Stimulated activated CD4-positive, alpha-beta T cell treated with anti-CD3 and anti-CD28 coated beads, Interleukin-4, amount 100 ng/mL, for 48 hours (primary cell): ENCODE measurements around the gene AGTPBP1.

ENCODE experiments used
- DNase-seq, 2 donors: peaks; one replicate each; pipeline ENCODE4 v3.0.0-alpha.2; 2020; ENCODE audit warnings: low read depth in 2 of 2

The AGTPBP1 gene

DNA sequence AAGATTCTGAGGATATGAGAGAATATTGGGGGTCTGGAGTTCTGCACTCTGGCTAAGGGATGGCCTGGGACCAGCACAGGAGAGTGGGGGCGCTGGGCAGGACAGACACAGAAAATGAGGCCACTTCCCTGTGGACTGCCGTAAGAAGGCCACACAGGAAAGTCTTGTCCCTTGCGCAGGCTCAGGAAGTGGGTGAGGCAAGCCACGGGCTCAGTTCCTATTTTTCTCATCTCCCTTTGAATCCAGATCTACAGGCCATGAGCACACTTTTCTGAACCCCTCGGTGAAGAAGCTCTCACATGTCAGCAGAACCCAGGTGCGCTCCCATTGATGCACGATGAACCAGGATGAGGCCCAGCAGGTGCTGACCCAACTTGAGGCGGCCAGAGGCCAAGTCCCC is 207.4 kb downstream of the AGTPBP1 start:
- no peak for DNase-seq

DNA sequence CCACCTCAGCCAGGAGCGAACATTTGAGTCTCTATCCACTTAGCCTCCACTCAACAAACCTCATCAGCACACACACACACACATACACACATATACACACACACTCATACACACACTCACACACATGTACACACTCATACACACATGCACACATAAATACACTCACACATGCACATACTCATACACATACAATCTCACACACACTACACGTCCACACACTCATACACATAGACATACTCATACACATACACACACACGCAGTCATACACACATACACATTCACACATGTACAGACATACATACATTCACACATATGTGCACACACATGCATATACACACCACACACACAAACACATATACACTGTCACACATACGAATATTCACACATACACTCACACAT is 208.2 kb downstream of the AGTPBP1 start:
- DNase-seq: no peak

DNA sequence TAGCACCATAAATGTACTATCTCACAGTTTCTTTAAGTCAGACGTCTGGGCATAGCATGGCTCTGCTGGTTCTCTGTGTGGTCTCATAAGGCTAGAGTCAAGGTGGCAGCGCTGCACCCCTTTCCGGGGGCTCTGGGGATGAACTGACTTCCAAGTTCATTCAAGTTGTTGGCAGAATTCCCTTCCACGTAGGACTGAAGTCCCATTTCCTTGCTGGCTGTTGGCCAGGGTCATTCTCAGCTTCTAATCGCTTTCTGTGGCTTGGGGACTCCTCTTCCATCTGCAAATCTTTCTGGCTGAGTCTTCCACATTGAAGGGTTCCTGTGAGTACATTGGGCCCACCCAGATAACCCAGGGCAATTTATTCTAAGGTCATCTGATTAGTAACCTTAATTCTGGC is 211.0 kb downstream of the AGTPBP1 start:
- no peak for DNase-seq

DNA sequence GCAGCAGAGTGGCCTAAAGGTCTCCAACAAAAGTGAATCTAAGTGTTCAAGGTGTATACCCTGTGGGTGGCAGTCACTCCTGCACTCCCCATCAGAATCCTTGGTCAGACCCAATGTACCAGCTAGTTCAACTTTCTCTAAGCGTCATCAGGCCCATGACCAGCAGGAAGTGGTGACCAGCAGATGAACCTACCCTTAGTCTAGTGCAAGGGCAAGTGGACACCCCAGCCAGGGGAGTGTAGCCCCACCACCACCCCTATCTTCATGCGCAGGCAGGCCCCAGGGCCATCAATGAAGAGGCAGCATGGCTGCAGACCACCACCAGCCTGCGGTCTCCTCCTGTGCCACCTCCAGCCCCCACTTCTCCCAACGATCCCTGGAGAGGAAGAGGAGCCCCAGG is 213.1 kb downstream of the AGTPBP1 start:
- DNase-seq: no peak

DNA sequence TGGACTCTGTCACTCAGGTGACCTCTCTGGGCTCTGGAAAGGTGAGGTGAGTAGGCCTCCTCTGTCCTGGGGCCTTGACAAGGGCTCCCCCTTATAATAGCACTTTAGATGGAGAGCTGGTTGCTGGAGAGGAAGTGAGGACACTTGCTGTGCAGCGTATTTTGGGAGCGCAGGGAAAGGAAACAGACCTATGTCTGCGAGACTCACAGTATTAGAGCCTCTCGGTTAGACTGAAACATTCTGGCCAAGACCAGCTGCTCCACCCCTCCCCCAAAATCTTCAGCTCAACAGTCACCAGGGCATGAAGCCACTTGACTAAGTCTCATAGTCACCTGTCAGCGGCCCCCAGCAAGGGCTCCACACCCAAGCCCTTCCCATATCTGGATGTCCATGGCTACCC is 213.6 kb downstream of the AGTPBP1 start:
- no peak for DNase-seq

DNA sequence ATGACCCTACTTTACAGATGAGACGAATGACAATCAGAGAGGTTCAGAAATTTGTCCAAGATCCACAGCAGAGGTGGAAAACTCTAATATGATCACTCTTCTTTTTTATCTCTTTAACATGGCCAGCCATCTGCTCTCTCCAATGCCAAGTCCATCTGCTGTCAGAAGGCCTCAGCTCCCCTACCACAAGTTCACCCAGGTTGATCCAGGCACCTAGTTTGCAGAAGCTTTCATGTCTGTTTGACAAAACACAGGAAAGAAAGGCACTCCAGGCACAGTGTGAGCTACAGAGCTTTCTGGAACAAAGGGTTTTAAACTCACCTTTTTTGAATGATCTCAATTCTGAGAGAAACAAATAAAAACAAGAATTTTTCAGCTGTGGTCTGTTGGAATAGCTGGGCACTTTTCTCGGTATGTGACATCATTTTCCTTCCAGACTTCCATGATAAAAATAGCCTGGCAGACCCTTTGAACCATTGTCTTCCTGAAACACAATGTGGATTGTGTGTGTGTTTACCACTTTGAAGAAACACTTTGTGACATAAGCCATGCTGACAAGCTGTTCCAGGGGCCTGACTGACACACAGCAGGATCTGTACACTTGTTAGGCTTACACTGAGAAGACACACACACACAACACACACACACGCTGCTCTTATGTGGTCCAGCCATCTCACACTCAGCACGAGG is 214.3 kb downstream of the AGTPBP1 start:
- no peak for DNase-seq

DNA sequence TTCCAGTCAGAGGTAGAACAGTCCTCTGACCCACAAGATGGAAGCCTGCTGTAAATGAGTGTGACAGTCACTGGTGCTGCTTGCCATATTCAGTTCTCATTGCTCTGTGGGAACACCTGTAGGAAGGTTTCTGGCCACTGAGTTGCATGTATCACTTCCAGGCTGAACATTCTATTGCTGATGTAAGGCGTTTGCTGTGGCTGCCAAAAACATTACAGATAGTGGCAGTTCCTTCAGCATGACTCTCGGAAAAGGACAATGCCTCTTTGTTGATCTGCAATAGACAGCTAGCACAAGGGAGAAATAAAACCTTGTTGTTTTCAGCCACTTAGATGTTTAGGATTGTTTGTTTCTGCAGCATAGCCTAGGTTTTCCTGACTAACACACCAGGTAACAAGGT is 217.2 kb downstream of the AGTPBP1 start:
- no peak for DNase-seq

DNA sequence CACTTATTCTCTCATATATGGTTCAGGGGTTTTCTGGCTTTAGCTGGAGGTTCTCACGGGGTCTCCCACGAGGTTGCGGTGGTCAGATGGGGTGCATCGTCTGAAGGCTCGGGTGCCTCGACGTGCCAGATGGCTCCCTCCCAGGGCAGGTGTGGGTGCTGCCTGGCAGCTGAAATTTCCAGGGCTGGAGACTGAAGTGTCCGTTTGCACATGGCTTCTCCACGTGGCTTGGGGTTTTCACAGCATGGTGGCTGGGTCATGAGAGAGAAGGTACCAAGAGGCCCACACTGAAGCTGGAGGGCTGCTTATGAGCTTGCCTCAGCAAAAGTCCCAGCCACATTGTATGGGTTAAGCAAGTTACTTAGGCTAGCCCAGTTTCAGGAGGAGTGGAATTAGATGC is 218.6 kb downstream of the AGTPBP1 start:
- DNase-seq: no peak

DNA sequence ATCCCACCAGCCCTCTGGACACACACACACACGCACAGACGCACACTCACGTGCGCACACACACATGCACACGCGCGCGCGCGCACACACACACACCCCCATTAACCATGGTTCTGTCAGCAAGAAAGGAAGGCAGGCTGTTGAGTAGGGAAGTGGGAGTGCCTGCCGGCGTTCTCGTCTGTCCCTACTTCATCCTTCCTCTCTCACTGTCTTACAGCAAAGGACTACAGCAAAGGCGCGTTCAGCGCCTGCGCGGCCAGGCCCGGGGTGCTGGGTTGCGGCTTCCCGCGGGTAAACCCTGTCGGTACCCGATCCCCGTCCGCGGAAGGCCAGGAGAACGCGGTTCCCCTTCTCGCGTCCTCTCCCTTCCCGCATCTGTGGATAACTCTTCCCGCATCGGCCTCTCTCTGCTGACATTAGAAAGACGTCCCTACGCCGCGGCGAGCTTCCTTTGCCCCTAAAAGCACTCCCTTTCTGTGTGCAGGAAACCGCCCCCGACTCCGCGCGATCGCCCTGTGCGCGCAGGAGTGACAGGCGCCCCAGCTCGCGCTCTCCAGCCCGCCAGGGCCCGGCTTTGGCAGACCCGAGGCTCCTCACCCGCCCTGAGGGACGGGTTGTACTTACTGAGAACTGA is 219.2 kb downstream of the AGTPBP1 start:
- peak; percentile 21 to 26 for DNase-seq

DNA sequence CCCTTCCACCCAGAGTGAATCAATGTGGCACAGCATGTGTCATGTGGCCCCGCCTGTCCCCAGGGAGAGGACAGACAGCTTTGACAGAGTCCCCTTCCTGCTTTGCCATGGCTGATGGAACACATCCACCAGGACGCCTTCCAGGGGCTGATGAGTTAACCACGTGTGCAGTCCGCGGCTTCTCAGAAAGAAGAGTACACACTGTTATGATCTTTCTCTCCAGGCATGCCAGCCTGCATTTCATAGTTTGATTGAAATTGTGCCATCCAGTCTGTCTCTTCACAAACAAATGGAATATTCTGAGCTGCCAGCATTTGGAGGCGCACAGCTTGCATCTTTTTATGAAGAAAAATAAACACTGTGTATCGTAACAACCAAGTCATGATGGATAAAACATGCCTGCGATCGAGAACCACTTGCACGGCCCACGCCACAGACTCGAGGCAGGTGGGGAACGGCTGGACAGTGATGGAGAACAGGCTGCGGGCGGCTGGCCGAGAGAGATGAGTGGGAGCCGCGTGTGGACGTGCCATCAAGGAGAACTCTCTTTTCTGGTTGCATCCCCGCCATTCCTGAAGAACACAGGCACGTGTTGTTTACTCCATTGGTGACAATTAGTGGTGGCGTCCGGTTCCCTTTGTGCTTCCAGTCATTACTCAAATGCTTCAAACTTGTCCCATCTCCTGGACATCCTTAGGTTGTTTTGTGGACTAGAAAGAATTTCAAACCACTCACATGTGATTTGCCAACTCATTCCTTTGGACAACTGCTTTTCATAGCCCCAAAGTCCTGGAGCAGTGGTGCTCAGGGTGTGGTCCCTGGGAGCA is 220.2 kb downstream of the AGTPBP1 start:
- no peak for DNase-seq

DNA sequence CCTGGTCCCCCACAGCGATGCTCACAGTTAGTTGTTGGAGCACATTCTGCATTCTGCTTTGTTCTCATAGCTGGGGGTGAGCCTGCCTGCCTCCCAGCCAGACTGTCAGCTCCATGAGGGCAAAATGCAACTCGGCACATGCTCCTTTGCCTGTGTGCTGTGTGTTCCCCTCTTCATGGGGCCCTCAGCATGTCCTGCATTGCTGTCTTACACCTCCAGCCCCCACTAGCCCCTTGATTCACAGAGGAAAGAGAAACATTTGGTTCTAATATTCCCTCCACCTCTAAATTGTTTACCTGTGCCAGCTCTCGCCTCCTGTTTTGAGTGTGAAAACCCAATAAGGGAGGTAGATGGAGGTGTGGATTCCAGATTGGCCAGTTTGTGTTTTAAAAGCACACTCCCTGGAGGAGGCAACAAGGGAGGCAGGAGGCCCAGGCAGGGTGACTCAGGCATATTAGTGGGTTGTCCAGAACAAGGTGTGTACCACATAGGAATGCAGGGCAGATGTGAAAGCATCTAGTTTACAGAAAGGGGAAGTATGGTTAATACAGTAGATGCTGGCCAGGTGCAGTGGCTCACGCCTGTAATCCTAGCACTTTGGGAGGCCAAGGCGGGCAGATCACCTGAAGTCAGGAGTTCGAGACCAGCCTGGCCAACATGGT is 224.6 kb downstream of the AGTPBP1 start:
- no peak for DNase-seq

DNA sequence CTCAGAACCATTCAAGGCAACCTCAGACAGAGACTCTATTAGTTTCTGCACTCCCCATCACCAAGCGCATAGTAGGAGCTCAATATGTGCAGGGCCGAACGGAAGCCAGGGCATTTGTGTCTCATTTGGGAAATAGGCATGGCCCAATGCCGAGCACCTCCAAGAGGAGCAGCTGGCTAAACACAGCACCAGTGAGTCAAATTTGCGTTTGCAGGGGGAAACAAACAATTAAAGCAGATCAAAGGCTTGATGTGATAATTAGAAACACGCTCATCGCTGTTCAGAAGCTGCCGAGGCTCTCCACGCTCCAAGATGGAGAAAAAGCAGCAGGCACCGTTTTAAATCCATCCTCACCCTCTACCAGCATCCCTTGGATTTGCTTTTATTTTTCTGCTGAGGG is 225.3 kb downstream of the AGTPBP1 start:
- DNase-seq: no peak

DNA sequence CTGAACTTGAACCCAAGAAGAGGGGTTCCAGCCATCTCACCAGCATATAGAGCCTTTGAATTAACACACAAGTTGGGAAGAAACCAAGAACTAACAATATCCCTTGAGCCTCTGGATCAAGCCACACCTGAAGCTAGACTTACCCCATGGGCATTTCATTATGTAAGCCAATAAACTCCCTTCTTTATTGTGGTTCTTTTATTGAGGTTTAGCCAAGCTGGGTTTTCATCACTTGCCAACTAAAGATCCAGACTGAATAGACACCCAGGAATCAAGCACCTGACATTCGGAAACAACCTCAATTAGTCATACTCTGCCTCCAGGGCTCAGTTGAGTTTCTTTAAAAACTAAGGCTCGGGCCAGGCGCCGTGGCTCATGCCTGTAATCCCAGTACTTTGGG is 226.7 kb downstream of the AGTPBP1 start:
- DNase-seq: no peak

DNA sequence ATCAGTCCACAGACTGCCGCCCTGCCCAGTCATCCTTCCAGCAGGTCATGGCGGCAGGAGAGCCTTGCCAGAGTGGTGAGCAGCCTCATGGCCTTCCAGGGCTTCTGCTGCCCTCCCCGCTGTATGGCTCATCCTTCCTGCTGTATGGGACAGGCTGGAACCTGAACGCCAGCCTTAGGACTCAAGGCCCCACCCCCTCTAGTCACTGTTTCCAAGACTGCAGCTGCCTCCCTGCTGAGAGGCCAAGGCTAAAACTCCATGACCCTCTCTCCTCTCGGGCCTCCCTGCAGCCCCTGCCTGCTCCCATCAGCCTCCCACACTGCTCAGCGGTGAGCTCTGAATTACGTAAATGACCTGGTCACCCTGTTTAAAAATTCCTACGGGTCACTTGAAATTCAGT is 227.5 kb downstream of the AGTPBP1 start:
- no peak for DNase-seq

DNA sequence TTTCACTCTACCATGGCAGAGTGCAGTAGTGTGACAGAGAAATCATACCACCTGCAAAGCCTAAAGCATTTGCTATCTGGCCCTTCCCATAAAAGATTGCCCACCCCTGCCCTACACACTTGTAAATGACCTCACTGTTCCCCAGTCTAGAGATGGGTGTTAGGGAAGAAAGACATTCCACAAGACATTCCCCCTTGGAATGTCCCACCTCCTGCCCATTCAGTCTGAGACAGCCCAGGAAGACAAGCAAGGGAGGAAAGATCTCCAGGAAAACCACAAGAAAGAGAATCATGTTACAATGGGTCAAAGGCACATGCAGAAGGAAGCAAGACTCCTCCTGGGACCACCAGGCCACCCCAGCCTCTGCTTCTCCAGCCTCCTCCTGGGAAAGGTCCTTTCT is 230.0 kb downstream of the AGTPBP1 start:
- DNase-seq: no peak

DNA sequence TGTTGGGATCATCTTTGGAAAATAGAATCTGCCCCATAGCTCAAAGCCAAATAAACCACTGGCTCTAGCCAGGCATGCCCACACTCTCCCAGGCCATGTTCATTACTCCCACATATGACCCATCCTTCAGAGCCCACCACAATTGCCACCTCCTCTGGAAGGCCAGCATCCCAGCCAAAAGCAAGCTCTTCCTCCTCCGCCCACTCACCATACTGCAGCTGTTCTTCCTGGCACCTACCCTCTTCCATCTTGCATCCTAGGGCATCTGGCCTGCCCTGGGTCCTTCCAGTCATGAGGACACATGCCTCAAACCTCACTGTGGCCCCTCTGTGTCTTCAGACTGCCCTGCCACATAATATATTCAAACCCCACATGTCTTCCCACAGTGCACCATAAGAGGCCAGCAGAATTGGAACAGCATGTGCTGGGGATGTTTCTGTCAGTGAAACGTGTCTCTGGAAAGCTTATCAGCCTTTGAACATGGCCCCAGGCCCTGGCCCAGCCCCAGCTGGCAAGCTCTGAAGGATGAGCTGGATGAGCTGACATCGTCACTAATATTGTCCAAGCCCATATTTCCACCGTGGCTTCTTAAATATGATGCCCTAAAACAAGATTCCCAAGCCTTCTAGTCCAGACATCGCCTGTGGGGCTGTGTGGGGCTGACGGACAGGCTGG is 230.8 kb downstream of the AGTPBP1 start:
- no peak for DNase-seq

DNA sequence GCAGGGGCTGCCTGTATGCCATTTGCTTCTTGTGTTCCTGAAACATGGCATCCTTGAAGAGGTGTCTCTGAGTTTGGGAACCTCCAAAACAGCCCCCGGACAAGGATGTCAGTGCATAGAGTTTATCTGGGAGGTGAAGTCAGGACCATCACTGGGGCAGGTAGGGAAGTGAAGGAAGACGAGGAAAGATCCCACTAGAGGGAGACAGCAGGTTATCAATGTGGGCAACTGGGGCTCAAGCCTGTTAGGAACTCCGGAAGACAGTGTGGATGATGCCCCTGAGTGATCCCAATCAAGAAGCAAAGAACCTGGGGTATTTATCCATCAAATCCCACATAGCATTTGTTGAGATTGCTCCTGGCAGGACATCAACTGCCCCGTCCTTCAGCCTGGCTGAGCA is 233.1 kb downstream of the AGTPBP1 start:
- DNase-seq: no peak

DNA sequence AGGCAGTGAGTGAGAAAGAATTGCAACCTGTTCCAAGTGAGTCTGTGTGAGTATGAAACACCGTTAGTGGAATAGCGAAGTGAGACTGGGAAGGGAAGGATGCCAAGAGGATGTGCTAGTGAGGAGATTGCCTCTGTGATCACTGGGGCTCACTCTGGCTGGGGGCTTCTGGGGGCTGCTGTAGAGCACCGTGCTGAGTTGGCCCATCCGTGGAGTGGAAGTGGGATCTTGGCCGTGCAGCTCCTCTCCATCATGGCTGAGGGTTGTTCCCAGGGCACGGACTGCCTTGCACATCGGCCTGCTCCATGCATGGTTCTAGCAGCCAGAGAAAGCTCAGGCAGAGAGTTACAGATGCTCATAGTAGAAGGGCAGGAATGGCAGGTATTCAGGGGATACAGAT is 236.1 kb downstream of the AGTPBP1 start:
- DNase-seq: no peak

DNA sequence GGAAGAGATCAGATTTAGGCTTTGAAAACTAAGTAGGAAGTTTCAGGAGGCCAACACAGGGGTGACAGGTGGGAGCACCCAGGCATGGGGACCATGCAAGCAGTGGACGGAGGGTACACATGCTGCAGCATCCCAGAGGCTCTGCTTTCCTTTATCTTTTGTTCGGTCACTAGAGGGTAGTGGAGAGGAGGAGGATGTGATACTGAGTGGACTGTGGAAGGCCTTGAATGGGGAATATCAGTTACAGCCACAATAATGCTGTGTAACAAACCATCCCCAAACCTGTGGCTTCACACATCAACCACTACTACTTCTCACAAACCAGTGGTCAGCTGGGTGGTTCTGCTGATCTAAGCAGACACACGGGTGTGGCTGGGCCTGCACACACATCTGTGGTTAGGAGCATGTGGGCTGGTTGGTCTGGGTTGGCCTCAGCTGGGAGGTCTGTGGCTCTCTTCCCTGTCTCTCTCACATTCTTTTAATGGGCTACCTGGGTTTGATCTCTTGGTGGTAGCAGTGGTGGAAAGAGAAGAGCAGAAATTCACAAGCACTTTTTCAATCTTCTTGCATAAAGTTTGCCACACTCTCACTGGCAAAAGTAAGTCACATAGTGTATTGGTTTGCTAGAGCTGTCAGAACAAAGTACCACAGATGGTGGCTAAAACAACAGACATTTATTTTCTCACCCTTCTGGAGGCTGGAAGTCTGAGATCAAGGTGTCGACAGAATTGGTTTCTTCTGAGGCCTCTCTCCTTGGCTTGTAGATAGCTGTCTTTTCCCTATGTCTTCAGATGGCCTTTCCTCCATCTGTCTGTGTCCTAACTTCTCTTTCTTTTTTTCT is 238.7 kb downstream of the AGTPBP1 start:
- no peak for DNase-seq

DNA sequence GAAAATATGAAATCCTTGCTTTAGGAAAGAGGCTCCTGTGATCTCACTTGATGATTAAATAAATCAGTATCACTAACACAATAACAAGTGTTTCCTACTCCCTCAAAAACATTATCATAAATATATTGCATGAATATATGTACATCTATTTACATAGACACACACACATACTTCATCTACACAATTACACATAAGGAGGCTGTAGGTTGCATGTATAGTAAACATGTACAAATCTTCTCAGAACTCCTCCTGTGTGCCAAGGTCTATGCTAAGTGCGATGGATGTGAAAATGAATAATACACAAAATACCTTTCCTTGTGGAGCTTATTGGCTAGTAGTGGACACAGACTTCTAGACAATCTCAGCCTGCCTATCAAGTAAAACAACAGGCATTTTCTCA is 239.9 kb downstream of the AGTPBP1 start:
- DNase-seq: no peak

DNA sequence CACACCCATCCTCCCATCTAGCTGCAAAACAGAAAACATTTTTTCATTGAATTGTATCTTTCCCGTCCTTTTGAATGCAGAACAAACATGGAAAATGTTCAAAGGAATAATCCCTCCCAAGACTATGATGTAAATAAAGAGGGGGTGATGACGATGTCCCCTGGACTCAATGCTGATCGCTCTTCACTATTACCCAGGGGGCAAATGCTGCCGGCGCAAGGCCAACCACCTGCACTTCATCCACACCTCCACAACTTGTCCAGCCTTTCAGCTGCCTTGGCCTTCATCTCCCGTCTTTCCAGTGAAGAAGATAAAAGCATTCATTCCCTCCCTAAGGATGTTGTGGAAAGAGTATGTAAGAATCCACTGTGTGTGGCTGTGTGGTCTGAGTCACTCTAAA is 240.3 kb downstream of the AGTPBP1 start:
- no peak for DNase-seq
